Right cardiac atrium (tissue), 5 donors: ENCODE data around the gene PSTK. TPM values are rescaled to one million over a fixed set of nuclear protein-coding genes. Genes with fewer than 3 reads are reported as not detected.

Source experiments
- ATAC-seq, 2 donors: fragments of 200-7000 bp; cut with Tn5 transposase; one replicate each; pipeline versions ENCODE4 v1.8.0 to v1.9.1; 2020; ENCODE audit warnings: moderate library complexity in 2 of 2, mild to moderate bottlenecking in 1 of 2
- DNase-seq, 3 donors: peaks; one replicate each; pipeline ENCODE4 v3.0.0-alpha.2; 2020
- H3K27ac ChIP-seq: one replicate; pipeline ENCODE4 v1.5.1; 2013; ENCODE audit warnings: mild to moderate bottlenecking, low read length, control low read depth, moderate library complexity
- H3K27me3 ChIP-seq: one replicate; pipeline ENCODE4 v1.6.1; 2013; ENCODE audit not compliant: control insufficient read depth, insufficient read depth
- H3K4me1 ChIP-seq: one replicate; pipeline ENCODE4 v1.6.1; 2013; ENCODE audit warnings: low read length; ENCODE audit not compliant: control insufficient read depth, insufficient read depth
- H3K4me3 ChIP-seq: one replicate; pipeline ENCODE4 v1.5.1; 2013; ENCODE audit warnings: low read length, control low read depth
- H3K9me3 ChIP-seq: one replicate; pipeline ENCODE4 v1.6.1; 2013; ENCODE audit warnings: low read length; ENCODE audit not compliant: control insufficient read depth
- WGBS: extraction: QIAGEN DNeasy Blood & Tissue Kit; methylation state at CpG from one replicate; pipeline ENCODE4 v1.1.7; 2013; 5-methylcytosine and 5-hydroxymethylcytosine counted together
- intact Hi-C, 4 donors: fragments of 100-400 bp; cut with DNase I; formaldehyde crosslinking; loops; one replicate each; pipeline versions ENCODE4 v1.11.0 to v1.14.0; 2022 to 2023
- long read RNA-seq, 4 donors: library from polyadenylated mRNA; unstranded; transcript quantifications; one replicate each; pipeline ENCODE4 v2.0.0, GENCODE V29; 2020 to 2021
- polyA plus RNA-seq: library from polyadenylated mRNA; stranded (reverse); fragments of 200-250 nt; gene quantifications from one replicate; pipeline ENCODE4 v1.2.3, GENCODE V29; 2013
- total RNA-seq, 4 donors: library from RNA; stranded (reverse); fragmentation: NEBNext Ultra II Directional; extraction: Animal tissue kit (Norgen Biotek cat#: 25700); gene quantifications; one replicate each; pipeline ENCODE4 v1.2.1, GENCODE V29; 2021
- donor health status: healthy with polysubstance abuse.
- donor health status: DM: no; HTN: yes; CAD: no.
- donor health status: DM: no; HTN: no; CAD: no.
- donor health status: DM: no; HTN: yes; CAD: no; lungs with severe emphysema.
- donor health status: DM: yes; HTN: yes; CAD: no.

The PSTK gene, protein sequence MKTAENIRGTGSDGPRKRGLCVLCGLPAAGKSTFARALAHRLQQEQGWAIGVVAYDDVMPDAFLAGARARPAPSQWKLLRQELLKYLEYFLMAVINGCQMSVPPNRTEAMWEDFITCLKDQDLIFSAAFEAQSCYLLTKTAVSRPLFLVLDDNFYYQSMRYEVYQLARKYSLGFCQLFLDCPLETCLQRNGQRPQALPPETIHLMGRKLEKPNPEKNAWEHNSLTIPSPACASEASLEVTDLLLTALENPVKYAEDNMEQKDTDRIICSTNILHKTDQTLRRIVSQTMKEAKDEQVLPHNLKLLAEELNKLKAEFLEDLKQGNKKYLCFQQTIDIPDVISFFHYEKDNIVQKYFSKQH
- total RNA-seq (1 to 10 TPM; 1.0 to 5.1 (median 4.0) TPM), polyA plus RNA-seq (4.9 TPM)
- long read RNA-seq, donor 1, partial matches to known transcripts, result 0 of 3 reads
- long read RNA-seq, donor 1, other reads (novel, unspliced or antisense), result 2 of 3 reads
- long read RNA-seq, donor 2, partial matches to known transcripts, result 0 of 5 reads
- long read RNA-seq, donor 2, other reads (novel, unspliced or antisense), result 5 of 5 reads
- long read RNA-seq, donor 3, partial matches to known transcripts, result 1 of 9 reads
- long read RNA-seq, donor 3, other reads (novel, unspliced or antisense), result 5 of 9 reads
- long read RNA-seq, donor 4, partial matches to known transcripts, result 0 of 4 reads
- long read RNA-seq, donor 4, other reads (novel, unspliced or antisense), result 1 of 4 reads

DNA sequence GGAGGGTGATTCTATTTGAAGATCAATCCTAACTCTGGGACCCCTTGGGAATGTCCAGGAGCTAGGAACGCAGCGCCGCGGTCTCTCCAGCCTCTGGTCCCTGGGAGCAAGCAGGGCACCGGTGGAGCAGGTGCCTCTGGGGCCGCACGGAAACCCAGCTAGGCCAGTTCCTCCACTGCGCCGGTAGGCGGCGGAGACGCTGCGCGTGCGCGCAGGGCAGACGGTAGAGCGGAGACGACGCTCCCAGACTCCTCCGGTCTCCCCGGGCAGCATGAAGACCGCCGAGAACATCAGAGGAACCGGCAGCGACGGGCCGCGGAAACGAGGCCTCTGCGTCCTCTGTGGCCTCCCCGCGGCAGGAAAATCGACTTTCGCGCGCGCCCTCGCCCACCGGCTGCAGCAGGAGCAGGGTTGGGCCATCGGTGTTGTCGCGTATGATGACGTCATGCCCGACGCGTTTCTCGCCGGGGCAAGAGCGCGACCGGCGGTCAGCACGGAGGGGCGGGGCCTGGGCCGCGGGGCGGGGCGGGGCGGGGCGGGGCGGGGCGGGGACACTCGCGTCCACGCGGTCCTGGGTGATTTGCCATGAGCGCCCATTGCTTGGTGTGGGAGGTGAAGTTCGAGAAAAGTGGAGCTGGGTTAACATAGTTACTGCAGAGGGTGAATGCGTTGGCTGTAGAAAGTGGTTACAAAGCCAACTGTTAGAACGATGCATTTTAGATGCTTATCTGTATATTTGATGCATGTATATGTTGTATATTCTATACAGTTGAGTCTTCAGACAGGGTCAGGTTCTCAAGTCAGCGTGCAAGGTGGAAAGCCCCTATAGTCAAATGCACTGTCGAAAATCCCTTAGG, at the start of gene PSTK:
PSTK (plus strand) TSS at position 193 of the 857 bp plus-strand sequence; CDS start at position 272, 79 bp downstream.
- intact Hi-C loops, result no loop called here
- DNase-seq (peak; percentile 94 to 98 (median 97)), ATAC-seq (peak; percentile 99)
- no peaks in the 10 kb centered on the region for H3K27me3 ChIP-seq
- H3K27ac ChIP-seq, result peak within 1 kb of the TSS; percentile 64
- under 1% methylated on average over 73 of the region's 73 CpGs for WGBS
- H3K9me3 ChIP-seq, result no peaks in the 10 kb centered on the region
- H3K4me1 ChIP-seq, result no peaks in the 10 kb centered on the region
- peak within 1 kb of the TSS; percentile 44 for H3K4me3 ChIP-seq

DNA sequence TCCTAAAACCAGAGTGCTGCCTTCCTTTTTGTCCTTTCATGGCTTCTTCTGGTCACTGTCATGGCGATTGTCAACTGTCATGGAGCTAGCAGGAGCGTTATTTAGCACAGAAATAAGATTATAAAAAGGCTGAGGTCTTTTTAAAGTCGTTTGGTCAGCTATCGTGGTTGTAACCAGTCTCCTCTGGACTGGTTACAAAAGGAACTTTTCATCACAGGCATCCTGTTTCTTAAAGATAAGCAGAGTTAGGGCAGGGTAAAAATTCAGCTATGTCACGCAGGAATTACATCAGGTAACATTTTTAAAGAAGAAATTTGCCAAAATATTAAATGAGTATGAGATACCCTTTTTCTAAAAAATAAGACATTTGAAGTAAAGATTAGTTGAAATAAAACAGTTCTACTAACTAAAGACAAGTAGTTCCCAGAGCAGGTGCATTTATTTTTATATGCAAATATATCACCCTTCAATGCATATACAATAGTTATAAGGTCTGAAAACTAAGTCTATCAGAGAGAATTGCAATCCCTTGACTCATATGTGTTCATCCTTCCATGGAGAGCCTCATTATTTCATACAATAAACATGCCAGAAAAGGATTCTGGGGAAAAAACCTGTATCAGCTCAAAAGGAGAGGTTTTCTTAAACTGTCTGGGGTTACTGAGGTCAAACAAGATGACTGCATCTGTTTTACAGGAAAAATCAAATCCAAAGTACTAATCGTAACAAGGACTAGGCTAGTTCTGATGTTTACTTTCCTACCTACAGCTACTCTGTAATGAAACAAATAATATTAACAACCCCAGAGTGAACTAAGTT, 48.9 kb upstream of the PSTK start:
- H3K27me3 ChIP-seq, result no peaks in the 10 kb centered on the region
- no peaks in the 10 kb centered on the region for H3K9me3 ChIP-seq
- no peak for ATAC-seq
- DNase-seq, result no peak
- no peaks in the 10 kb centered on the region for H3K4me1 ChIP-seq
- intact Hi-C loops, result no loop called here
- no peak overlapping the region for H3K27ac ChIP-seq
- no peak overlapping the region for H3K4me3 ChIP-seq
- WGBS, result 54% methylated on average over 6 of the region's 6 CpGs

DNA sequence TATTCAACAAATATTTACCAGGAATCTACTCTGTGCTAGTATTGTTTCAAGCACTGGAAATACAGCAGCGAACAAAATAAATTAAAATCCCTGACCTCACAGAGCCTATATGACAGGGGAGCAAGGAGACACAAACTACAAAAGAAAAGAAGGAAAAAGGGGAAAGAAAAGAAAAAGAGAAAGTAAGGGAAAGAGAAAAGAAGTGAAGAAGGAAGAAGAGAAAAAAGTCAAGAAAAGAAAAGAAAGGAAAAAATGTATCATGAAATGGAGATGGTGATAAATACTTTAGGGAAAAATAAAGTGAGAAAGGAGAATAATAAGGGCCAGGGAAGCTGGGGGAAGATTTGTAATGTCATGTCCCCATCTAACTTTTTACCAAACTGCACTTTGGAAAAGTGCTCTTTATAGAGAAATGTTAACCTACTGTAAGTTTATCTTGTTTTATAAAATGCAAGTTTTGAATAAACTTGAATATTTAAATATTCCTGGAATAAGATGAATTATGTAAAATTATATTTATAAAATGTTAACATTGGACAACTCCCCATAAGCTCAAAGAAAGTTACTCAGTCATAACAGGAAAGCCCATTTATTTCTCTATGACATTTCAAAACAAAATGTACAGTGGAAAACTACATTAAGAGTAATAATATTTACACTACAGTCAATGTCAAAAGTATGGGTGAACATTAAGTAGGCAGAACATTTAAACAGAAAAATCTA, 40.9 kb upstream of the PSTK start:
- 97% methylated on average over 1 of the region's 1 CpG for WGBS
- no peak overlapping the region for H3K4me3 ChIP-seq
- H3K4me1 ChIP-seq, result no peaks in the 10 kb centered on the region
- H3K9me3 ChIP-seq, result no peaks in the 10 kb centered on the region
- intact Hi-C loops, result no loop called here
- H3K27me3 ChIP-seq, result no peaks in the 10 kb centered on the region
- ATAC-seq (no peak), DNase-seq (no peak)
- H3K27ac ChIP-seq, result no peak overlapping the region

DNA sequence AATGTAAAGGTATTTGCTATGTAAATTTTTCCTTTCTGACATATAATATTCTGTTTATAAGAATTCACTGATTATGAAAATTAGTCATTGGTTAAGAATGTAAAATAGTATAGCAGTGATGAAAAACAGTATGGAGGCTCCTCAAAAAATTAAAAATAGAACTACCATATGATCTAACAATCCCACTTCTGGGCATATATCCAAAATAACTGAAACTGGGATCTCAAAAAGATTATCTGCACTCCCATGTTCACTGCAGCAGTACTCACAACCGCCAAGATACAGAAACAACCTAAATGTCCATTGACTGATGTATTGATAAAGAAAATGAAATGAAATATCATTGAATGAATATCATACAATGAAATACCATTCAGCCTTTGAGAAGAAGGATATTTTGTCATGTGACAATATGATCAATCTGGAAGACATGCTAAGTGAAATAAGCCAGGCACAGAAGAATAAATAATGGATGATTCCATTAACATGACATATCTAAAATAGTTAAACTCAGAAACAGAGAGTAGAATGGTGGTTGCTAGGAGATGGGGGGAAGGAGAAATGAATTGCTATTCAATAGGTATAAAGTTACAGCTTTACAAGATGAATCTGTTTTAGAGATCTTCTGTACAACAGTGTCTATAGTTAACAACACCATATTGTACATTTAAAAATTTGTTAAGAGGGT, 40.2 kb upstream of the PSTK start:
- WGBS, result 33% methylated on average over 1 of the region's 1 CpG
- H3K4me1 ChIP-seq, result no peaks in the 10 kb centered on the region
- no peak for DNase-seq
- H3K27ac ChIP-seq, result no peak overlapping the region
- no peak overlapping the region for H3K4me3 ChIP-seq
- no peaks in the 10 kb centered on the region for H3K27me3 ChIP-seq
- no peak for ATAC-seq
- intact Hi-C loops, result no loop called here
- H3K9me3 ChIP-seq, result no peaks in the 10 kb centered on the region

DNA sequence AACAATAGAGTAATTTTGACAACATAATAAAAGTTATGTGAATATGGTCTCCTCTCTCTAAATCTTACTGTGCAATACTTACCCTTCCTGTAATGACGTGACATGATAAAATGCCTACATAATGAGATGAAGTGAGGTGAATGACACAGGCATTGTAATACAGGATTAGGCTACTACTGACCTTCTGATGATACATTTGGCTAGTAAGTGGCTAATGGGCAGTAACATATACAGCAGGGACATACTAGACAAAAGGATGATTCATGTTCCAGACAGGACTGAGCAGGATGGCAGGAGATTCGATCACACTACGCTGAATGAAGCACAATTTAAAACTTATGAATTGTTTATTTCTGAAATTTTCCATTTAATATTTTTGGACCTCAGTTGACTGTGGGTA, 30.9 kb upstream of the PSTK start:
- no peak for DNase-seq
- Histone ChIP-seq H3K4me1 (no peaks in the 10 kb centered on the region), H3K27ac (no peak overlapping the region), H3K9me3 (no peaks in the 10 kb centered on the region), H3K27me3 (no peaks in the 10 kb centered on the region), H3K4me3 (no peak overlapping the region)
- ATAC-seq, result no peak
- intact Hi-C loops, result no loop called here
- WGBS, result 93% methylated on average over 3 of the region's 3 CpGs

DNA sequence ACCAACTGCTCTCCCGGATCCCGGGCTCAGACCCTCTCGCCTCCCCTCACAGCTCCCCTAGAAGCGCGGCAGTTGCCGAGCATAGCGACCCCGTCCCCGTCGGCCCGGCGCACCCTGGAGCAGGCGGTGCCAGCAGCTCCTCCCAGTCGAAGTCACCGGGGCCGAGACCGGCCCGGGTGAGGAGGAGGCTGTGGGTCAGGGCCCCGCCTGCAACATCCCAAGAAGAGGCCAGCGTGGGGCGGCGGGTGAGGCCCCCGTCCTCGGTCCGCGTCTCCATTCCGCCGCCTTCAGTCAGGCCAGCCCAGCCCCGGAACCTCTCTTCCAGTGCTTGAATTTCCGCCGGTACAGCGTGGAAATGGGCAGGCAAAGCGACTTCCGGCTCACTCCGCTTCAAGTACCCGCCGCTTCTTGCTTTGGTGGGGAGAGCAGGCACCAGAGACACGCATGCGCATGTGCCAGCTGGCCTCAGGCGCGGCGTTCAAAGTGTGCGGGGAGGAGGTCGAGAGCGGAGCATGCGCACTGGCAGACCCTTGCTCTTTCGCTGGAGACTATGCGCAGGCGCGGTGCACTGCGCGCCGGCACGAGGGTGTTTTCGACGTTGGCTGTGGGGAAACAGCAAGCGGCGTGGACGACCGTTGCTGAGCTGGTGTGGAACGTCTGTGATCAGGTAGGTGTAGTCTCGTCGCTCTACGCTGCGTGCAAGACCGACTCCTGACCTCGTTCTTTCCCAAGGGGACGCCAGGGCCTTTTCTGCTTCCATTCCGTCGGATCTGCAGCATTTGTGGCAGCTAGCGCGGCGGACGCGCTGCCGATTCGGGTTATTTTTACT, 26.1 kb upstream of the PSTK start, which contains the start of gene C10orf88:
C10orf88 (minus strand) TSS at position 326 of the 829 bp plus-strand sequence; CDS start at position 277, 49 bp downstream.
- Histone ChIP-seq H3K9me3 (no peaks in the 10 kb centered on the region), H3K4me3 (peak within 1 kb of the TSS; percentile 57), H3K27me3 (no peaks in the 10 kb centered on the region), H3K4me1 (no peaks in the 10 kb centered on the region), H3K27ac (peak within 1 kb of the TSS; percentile 13)
- intact Hi-C loops, result no loop called here
- 4% methylated on average over 77 of the region's 77 CpGs for WGBS
- DNase-seq (peak; percentile 99), ATAC-seq (peak; percentile 99)

DNA sequence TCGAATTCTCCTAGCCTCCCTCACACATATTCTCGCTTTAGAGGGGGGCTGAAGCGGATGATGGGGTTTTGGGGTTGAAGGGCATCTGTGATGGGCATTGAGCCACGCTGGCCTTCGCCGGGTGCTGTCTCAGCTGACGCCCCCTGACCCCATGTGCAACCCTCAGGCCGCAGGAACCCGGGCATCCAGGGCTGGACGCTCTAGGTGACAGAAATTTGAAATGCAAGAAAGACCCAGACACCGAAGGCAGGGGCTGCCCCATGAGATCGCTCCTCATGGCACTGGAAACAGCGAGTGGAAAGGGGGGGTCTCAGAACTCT, 25.5 kb upstream of the PSTK start:
- ATAC-seq, result no peak
- intact Hi-C loops, result no loop called here
- 65% methylated on average over 13 of the region's 13 CpGs for WGBS
- no peaks in the 10 kb centered on the region for H3K27me3 ChIP-seq
- H3K9me3 ChIP-seq, result no peaks in the 10 kb centered on the region
- H3K4me3 ChIP-seq, result peak overlapping the region; percentile 1
- no peak overlapping the region for H3K27ac ChIP-seq
- DNase-seq, result peak in 2 of 3 donors; percentile 17 to 58
- no peaks in the 10 kb centered on the region for H3K4me1 ChIP-seq

DNA sequence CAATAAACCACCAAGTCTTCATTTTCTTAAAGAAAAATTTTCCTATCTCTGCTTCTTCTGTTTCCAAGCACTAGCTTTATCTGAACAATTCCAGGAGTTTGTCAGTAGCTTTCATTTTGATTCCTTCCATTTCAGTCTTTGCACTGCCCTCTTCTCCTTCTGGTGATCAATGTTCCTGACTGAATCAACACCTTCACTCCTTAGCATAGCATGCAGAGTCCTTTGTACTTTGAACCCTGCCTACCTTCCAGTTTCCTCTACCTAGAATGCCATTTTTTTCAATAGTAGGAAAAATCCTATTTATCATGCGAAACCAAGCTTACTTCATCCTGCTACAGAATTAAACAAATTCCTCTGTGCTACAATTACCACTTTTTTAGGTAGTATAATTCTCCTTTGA, 24.3 kb upstream of the PSTK start:
- Histone ChIP-seq H3K27ac (no peak overlapping the region), H3K4me3 (no peak overlapping the region), H3K4me1 (no peaks in the 10 kb centered on the region), H3K27me3 (no peaks in the 10 kb centered on the region), H3K9me3 (no peaks in the 10 kb centered on the region)
- ATAC-seq (no peak), DNase-seq (no peak)
- intact Hi-C loops, result no loop called here
- 96% methylated on average over 1 of the region's 1 CpG for WGBS

DNA sequence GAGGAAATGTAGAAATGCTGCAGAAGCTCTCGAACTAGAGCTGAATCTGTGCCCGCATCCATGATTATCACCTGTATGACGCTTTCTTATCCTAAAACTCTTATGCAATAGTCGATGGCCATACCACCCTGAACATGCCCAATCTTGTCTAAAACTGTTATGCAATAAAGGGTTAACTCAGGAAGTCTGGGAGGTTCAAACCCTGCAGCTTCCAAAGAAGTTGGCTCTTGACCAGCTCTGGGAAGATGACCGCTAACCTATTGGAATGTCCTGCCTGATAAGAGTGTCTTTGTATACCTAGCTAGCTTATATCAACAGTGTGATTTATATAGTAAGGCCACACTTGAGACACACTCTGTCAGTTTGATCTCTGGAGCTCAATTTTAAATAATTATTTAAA, 22.7 kb upstream of the PSTK start:
- ATAC-seq (no peak), DNase-seq (no peak)
- Histone ChIP-seq H3K27ac (no peak overlapping the region), H3K9me3 (no peaks in the 10 kb centered on the region), H3K4me1 (no peaks in the 10 kb centered on the region), H3K27me3 (no peaks in the 10 kb centered on the region), H3K4me3 (no peak overlapping the region)
- intact Hi-C loops, result no loop called here
- 74% methylated on average over 5 of the region's 5 CpGs for WGBS
